NCI-H1694 treated with DMSO at 0.1 percent for 48 hours (cell line): ENCODE results near the gene B3GALT4.
"Not testable (repeated sequence)": the region's sequence is repeated elsewhere in the genome, so short reads cannot be mapped to it uniquely, and the experiment has no call there.

ENCODE experiments used
- DNase-seq: peaks from one replicate; lab custom pipeline; 2025; lab: John Stamatoyannopoulos, UW

B3GALT4 gene

GRCh38 chr6:33272275-33273128 lies 4.4 kb upstream of the B3GALT4 start:
- DNase-seq, result no peak

GRCh38 chr6:33273129-33273923 lies 3.6 kb upstream of the B3GALT4 start:
- DNase-seq, result no peak

- no peak for DNase-seq
Observed at GRCh38 chr6:33273924-33274902, 2.7 kb upstream of the B3GALT4 start.

GRCh38 chr6:33275795-33276580 lies 935 bp upstream of the B3GALT4 start:
- not testable (repeated sequence) for DNase-seq

- DNase-seq, result no peak
Observed at GRCh38 chr6:33276581-33276863, 401 bp upstream of the B3GALT4 start.

- DNase-seq, result no peak
Observed at GRCh38 chr6:33277663-33278391, 904 bp downstream of the B3GALT4 start.

GRCh38 chr6:33278392-33278741 lies 1.4 kb downstream of the B3GALT4 start:
- no peak for DNase-seq

- DNase-seq, result no peak
Observed at GRCh38 chr6:33278810-33279209, 1.9 kb downstream of the B3GALT4 start.

GRCh38 chr6:33279257-33279695 lies 2.4 kb downstream of the B3GALT4 start:
- no peak for DNase-seq

GRCh38 chr6:33279971-33280511 lies 3.1 kb downstream of the B3GALT4 start:
- DNase-seq, result peak; percentile 11

GRCh38 chr6:33280539-33280938 lies 3.6 kb downstream of the B3GALT4 start:
- DNase-seq, result no peak

- not testable (repeated sequence) for DNase-seq
Observed at GRCh38 chr6:33285214-33285613, 8.3 kb downstream of the B3GALT4 start.

- no peak for DNase-seq
Observed at GRCh38 chr6:33286946-33287914, 10.3 kb downstream of the B3GALT4 start.

- DNase-seq, result no peak
Observed at GRCh38 chr6:33288141-33288920, 11.4 kb downstream of the B3GALT4 start.

- peak; percentile 88 for DNase-seq
Observed at GRCh38 chr6:33288921-33289783, 12.2 kb downstream of the B3GALT4 start, which contains the start of the genes PFDN6 and WDR46. TSS of gene PFDN6 (plus strand) at chr6:33289601. CDS start at chr6:33289857, 256 bp downstream. TSS of gene WDR46 (minus strand) at chr6:33289239. CDS start at chr6:33289170, 69 bp downstream.

GRCh38 chr6:33289784-33290315 lies 12.9 kb downstream of the B3GALT4 start:
- no peak for DNase-seq

- DNase-seq, result no peak
Observed at GRCh38 chr6:33290459-33290858, 13.5 kb downstream of the B3GALT4 start.
